BE2C (cell line): ENCODE data around the gene CNTN4.
A peak's percentile ranks its signal among the peaks of the same experiment; 100 is the strongest.

ENCODE experiments used
- DNase-seq: peaks from one replicate; pipeline ENCODE4 v3.0.0-alpha.2; 2020
- H3K27me3 ChIP-seq: fragments of 250-450 bp; sonication (Bioruptor Pico); 2 replicates; pipeline ENCODE4 v1.5.1; 2020; ENCODE audit warnings: mild to moderate bottlenecking
- H3K36me3 ChIP-seq: fragments of 250-450 bp; sonication (Bioruptor Pico); 2 replicates; pipeline ENCODE4 v1.5.1; 2020; ENCODE audit warnings: mild to moderate bottlenecking
- H3K4me1 ChIP-seq: fragments of 250-450 bp; sonication (Bioruptor Pico); 2 replicates; pipeline ENCODE4 v1.5.1; 2020
- H3K4me3 ChIP-seq: 2 replicates; pipeline ENCODE4 v1.5.1; 2011; ENCODE audit warnings: low read depth, low read length
- H3K9me3 ChIP-seq: fragments of 250-450 bp; sonication (Bioruptor Pico); 2 replicates; pipeline ENCODE4 v1.5.1; 2020
- TF ChIP-seq, protein P1 (sequence below): IDR thresholded peaks from 2 replicates; pipeline ENCODE4 v1.5.1; 2012; ENCODE audit warnings: mild to moderate bottlenecking, low read depth, low read length

Gene CNTN4

DNA sequence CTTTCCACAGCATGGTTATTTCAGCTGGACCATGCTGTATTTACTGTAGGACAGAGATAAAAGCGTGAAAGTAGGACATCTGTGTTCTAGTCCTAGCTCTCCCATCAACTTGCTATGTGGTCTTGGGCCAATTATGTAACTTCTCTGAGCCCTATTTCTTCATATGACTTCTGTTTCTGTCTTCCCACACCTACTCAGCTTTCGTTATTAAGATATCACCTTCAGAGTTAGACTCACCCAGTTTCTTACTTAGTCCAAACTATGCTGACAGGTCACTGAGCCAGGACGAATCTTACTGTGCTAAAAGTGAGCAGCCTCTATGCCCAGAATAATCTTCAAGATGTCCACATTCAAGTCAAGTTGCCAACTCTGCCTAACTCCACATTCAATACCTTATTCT is 727.8 kb downstream of the CNTN4 start:
- H3K9me3 ChIP-seq = no peaks in the 10 kb centered on the region
- TF ChIP-seq, protein P1, sequence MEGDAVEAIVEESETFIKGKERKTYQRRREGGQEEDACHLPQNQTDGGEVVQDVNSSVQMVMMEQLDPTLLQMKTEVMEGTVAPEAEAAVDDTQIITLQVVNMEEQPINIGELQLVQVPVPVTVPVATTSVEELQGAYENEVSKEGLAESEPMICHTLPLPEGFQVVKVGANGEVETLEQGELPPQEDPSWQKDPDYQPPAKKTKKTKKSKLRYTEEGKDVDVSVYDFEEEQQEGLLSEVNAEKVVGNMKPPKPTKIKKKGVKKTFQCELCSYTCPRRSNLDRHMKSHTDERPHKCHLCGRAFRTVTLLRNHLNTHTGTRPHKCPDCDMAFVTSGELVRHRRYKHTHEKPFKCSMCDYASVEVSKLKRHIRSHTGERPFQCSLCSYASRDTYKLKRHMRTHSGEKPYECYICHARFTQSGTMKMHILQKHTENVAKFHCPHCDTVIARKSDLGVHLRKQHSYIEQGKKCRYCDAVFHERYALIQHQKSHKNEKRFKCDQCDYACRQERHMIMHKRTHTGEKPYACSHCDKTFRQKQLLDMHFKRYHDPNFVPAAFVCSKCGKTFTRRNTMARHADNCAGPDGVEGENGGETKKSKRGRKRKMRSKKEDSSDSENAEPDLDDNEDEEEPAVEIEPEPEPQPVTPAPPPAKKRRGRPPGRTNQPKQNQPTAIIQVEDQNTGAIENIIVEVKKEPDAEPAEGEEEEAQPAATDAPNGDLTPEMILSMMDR = no peak
- no peak for DNase-seq
- H3K36me3 ChIP-seq = no peaks in the 10 kb centered on the region
- no peaks in the 10 kb centered on the region for H3K4me1 ChIP-seq
- H3K4me3 ChIP-seq = no peak overlapping the region
- no peaks in the 10 kb centered on the region for H3K27me3 ChIP-seq

DNA sequence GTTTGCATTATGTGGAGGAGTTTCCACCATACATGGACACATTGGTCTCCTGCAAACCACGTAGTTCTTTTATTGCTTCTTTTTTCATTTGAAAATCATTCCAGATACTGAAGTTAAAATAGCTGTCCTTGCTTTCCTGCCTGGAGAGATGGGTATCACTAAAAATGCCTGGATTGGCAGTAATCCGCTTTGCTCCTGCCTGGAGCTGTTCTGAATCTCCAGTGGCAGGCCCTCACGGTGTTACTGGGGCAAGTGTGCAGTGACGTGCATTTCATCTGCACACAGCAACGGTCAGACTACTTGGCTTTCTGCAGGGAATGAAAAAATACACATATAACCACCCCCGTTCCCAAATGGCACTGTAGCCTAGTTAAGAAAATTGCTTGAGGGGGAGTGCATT is 738.6 kb downstream of the CNTN4 start:
- Histone ChIP-seq H3K27me3 (no peaks in the 10 kb centered on the region), H3K36me3 (no peaks in the 10 kb centered on the region), H3K4me1 (peaks cover 3% of the 10 kb centered on the region), H3K9me3 (no peaks in the 10 kb centered on the region), H3K4me3 (peak overlapping the region; percentile 27)
- peak; percentile 59 for DNase-seq
- TF ChIP-seq, protein P1 = no peak

- Histone ChIP-seq H3K36me3 (no peaks in the 10 kb centered on the region), H3K4me1 (peaks cover 3% of the 10 kb centered on the region), H3K27me3 (no peaks in the 10 kb centered on the region), H3K4me3 (peak overlapping the region; percentile 27), H3K9me3 (no peaks in the 10 kb centered on the region)
- DNase-seq = no peak
- TF ChIP-seq, protein P1 = no peak
Observed at GRCh38 chr3:2837910-2838309, 739.2 kb downstream of the CNTN4 start.

- TF ChIP-seq, protein P1 = no peak
- peaks cover 3% of the 10 kb centered on the region for H3K4me1 ChIP-seq
- no peaks in the 10 kb centered on the region for H3K36me3 ChIP-seq
- no peaks in the 10 kb centered on the region for H3K27me3 ChIP-seq
- no peaks in the 10 kb centered on the region for H3K9me3 ChIP-seq
- DNase-seq = peak; percentile 8
- no peak overlapping the region for H3K4me3 ChIP-seq
Observed at GRCh38 chr3:2838546-2839157, 740.0 kb downstream of the CNTN4 start.

DNA sequence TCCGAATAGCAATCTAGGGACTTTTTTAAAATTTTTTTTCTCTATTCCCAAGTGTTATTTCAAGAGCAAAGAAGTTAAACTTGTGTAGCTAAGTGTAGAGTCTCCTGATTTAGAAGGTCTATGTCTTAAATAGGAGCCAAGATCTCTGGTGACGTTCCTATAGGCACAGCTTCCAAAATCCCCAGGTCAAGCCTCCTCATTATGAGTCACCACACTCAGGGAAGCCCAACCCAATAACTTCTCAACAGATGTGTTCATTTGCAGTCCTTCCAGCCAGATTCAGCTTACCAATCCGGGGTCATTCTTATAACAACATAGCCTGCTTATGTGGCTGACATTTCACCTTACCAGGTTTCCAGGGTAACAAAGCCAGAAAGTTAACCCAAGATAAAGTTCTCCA is 741.2 kb downstream of the CNTN4 start:
- no peak for DNase-seq
- H3K4me3 ChIP-seq = no peak overlapping the region
- peaks cover 3% of the 10 kb centered on the region for H3K4me1 ChIP-seq
- H3K27me3 ChIP-seq = no peaks in the 10 kb centered on the region
- no peaks in the 10 kb centered on the region for H3K36me3 ChIP-seq
- TF ChIP-seq, protein P1 = no peak
- no peaks in the 10 kb centered on the region for H3K9me3 ChIP-seq

DNA sequence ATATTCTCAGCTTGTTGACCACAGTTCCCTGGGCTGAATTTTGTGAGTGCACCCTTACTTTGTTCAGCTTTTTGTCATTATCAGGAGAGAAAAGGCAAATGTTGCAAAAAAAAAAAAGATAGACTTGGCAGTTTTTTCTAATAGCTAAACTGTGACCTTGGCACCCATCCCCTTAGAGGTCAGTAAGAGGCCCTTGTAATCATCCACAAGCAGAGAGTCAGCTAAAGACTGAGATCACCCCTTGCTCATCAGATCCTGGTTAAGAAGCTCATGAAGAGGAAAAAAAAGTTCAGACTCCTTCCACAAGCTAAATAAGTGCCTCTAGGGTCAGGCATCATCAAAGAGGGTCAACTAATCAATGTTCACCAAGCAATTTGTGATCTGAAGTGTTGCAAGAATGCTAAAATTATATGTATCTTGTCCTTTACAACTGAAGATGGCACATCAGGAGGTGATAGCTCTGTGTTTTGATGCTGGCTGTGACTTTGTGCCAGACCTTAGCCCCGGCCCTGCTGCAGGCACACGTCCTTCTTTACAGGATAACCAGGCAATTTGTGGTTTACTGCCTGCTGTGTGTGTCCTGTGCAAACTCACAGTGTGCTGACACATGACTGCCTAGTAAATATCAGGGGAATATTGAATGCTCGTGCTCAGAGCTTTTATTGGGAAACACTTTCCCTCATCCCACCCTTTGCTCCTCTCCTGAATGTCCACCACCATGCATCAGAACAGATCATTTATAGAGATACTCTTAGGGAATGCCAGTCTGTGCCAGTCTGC is 748.6 kb downstream of the CNTN4 start:
- no peak for DNase-seq
- Histone ChIP-seq H3K4me3 (no peak overlapping the region), H3K36me3 (no peaks in the 10 kb centered on the region), H3K27me3 (no peaks in the 10 kb centered on the region), H3K4me1 (no peaks in the 10 kb centered on the region), H3K9me3 (no peaks in the 10 kb centered on the region)
- TF ChIP-seq, protein P1 = no peak
